NCI-H1694 treated with DMSO at 0.1 percent for 48 hours (cell line): ENCODE results near the gene SPRED2.

Experiments
- DNase-seq: peaks from one replicate; lab custom pipeline; 2025; lab: John Stamatoyannopoulos, UW

Gene SPRED2

GRCh38 chr2:65386989-65387388 is 45.4 kb downstream of the SPRED2 start:
- DNase-seq = no peak

- no peak for DNase-seq
Measured at GRCh38 chr2:65386344-65386743, 46.1 kb downstream of the SPRED2 start.

- DNase-seq = no peak
Measured at GRCh38 chr2:65383541-65384488, 48.6 kb downstream of the SPRED2 start.

GRCh38 chr2:65382776-65383357 is 49.5 kb downstream of the SPRED2 start:
- DNase-seq = no peak

GRCh38 chr2:65382323-65382722 is 50.1 kb downstream of the SPRED2 start:
- DNase-seq = no peak

- DNase-seq = no peak
Measured at GRCh38 chr2:65381607-65382051, 50.8 kb downstream of the SPRED2 start.

GRCh38 chr2:65380255-65380654 is 52.1 kb downstream of the SPRED2 start:
- no peak for DNase-seq

GRCh38 chr2:65379721-65380171 is 52.7 kb downstream of the SPRED2 start:
- DNase-seq = no peak

GRCh38 chr2:65379223-65379622 is 53.2 kb downstream of the SPRED2 start:
- DNase-seq = no peak

- no peak for DNase-seq
Measured at GRCh38 chr2:65378290-65378689, 54.1 kb downstream of the SPRED2 start.

- no peak for DNase-seq
Measured at GRCh38 chr2:65377556-65378192, 54.7 kb downstream of the SPRED2 start.

- no peak for DNase-seq
Measured at GRCh38 chr2:65375723-65376122, 56.7 kb downstream of the SPRED2 start.

GRCh38 chr2:65374999-65375398 is 57.4 kb downstream of the SPRED2 start:
- no peak for DNase-seq

- DNase-seq = no peak
Measured at GRCh38 chr2:65374575-65374974, 57.8 kb downstream of the SPRED2 start.

- no peak for DNase-seq
Measured at GRCh38 chr2:65373365-65373918, 59.0 kb downstream of the SPRED2 start.

- DNase-seq = no peak
Measured at GRCh38 chr2:65372619-65373018, 59.8 kb downstream of the SPRED2 start.

- no peak for DNase-seq
Measured at GRCh38 chr2:65371074-65371434, 61.3 kb downstream of the SPRED2 start.

- DNase-seq = no peak
Measured at GRCh38 chr2:65370387-65371073, 61.9 kb downstream of the SPRED2 start.

GRCh38 chr2:65369980-65370379 is 62.4 kb downstream of the SPRED2 start:
- no peak for DNase-seq

- DNase-seq = no peak
Measured at GRCh38 chr2:65369574-65369973, 62.8 kb downstream of the SPRED2 start.

- no peak for DNase-seq
Measured at GRCh38 chr2:65368468-65368867, 63.9 kb downstream of the SPRED2 start.

GRCh38 chr2:65367524-65367923 is 64.9 kb downstream of the SPRED2 start:
- no peak for DNase-seq
